ENCODE results near the gene SMOC1. TPM values are rescaled to one million over a fixed set of nuclear protein-coding genes. Genes with fewer than 3 reads are reported as not detected.

Gene SMOC1
- total and polyA plus RNA-seq, 2 of the 8 experiments (the other 6 are each of a cell fraction or from before 2014, with no cell fraction given) = 1.6 to 2.4 TPM

GRCh38 chr14:70033561-70033960 is 154.3 kb downstream of the SMOC1 start (continued):
- no peak for TF ChIP-seq CTCF (IDR thresholded peaks at IDR 0.05; ENCODE audit: control extremely low read depth in 1 of 3, insufficient read depth in 1 of 3, low read depth in 1 of 3, low read length in 3 of 3)
- no peak for TF ChIP-seq ASH2L (IDR thresholded peaks at IDR 0.05; ENCODE audit: low read length)

Data from H1 (cell line).